WTC11 (cell line): Measurements from ENCODE around the gene KCND3. TPM values are rescaled to one million over a fixed set of nuclear protein-coding genes. Genes with fewer than 3 reads are reported as not detected.
A peak's percentile ranks its signal among the peaks of the same experiment; 100 is the strongest.

ENCODE experiments used
- CREB1 ChIP-seq: sonication (generic); formaldehyde crosslinking; IDR thresholded peaks from 2 replicates; pipeline ENCODE4 v1.8.0; 2023; ENCODE audit warnings: mild to moderate bottlenecking, missing genetic modification reagents
- CTCF ChIP-seq: fragments of 200-600 bp; IDR thresholded peaks from 2 replicates; pipeline ENCODE4 v1.8.0; 2022; ENCODE audit warnings: antibody characterized with exemption
- E2F5 ChIP-seq: sonication (generic); formaldehyde crosslinking; IDR thresholded peaks from 2 replicates; pipeline ENCODE4 v1.8.1; 2022; ENCODE audit warnings: mild to moderate bottlenecking, moderate library complexity, missing genetic modification reagents
- ERG ChIP-seq: fragments of 250-450 bp; sonication (Bioruptor Pico); IDR thresholded peaks from 2 replicates; pipeline ENCODE4 v1.8.0; 2021; ENCODE audit warnings: mild to moderate bottlenecking
- ESRRA ChIP-seq: sonication (generic); formaldehyde crosslinking; IDR thresholded peaks from 2 replicates; pipeline ENCODE4 v1.8.1; 2022; ENCODE audit warnings: mild to moderate bottlenecking, missing genetic modification reagents, borderline replicate concordance
- ETV6 ChIP-seq: sonication (generic); formaldehyde crosslinking; IDR thresholded peaks from 2 replicates; pipeline ENCODE4 v1.8.1; 2022; ENCODE audit warnings: mild to moderate bottlenecking, missing genetic modification reagents
- JAZF1 ChIP-seq: fragments of 250-450 bp; sonication (Bioruptor Pico); IDR thresholded peaks from 2 replicates; pipeline ENCODE4 v1.9.0; 2021; ENCODE audit warnings: moderate library complexity, mild to moderate bottlenecking, inconsistent platforms
- JUN ChIP-seq: sonication (generic); formaldehyde crosslinking; IDR thresholded peaks from 2 replicates; pipeline ENCODE4 v1.8.0; 2023; ENCODE audit warnings: mild to moderate bottlenecking, missing genetic modification reagents
- KAT7 ChIP-seq: sonication (generic); formaldehyde crosslinking; IDR thresholded peaks from 2 replicates; pipeline ENCODE4 v1.8.1; 2023; ENCODE audit warnings: missing genetic modification reagents, mild to moderate bottlenecking, borderline replicate concordance
- NFE2L1 ChIP-seq: sonication (generic); formaldehyde crosslinking; IDR thresholded peaks from 2 replicates; pipeline ENCODE4 v1.8.1; 2023; ENCODE audit warnings: missing genetic modification reagents
- PRDM15 ChIP-seq: sonication (generic); formaldehyde crosslinking; IDR thresholded peaks from 2 replicates; pipeline ENCODE4 v1.8.0; 2022; ENCODE audit warnings: missing genetic modification reagents
- PRRX2 ChIP-seq: fragments of 250-450 bp; sonication (Bioruptor Pico); IDR thresholded peaks from 2 replicates; pipeline ENCODE4 v1.8.0; 2021; ENCODE audit warnings: mild to moderate bottlenecking
- SMAD3 ChIP-seq: sonication (generic); formaldehyde crosslinking; IDR thresholded peaks from 2 replicates; pipeline ENCODE4 v1.8.0; 2022; ENCODE audit warnings: missing genetic modification reagents, mild to moderate bottlenecking, borderline replicate concordance
- SP1 ChIP-seq: sonication (generic); formaldehyde crosslinking; conservative IDR thresholded peaks from 2 replicates; pipeline ENCODE4 v1.8.1; 2022; ENCODE audit warnings: missing genetic modification reagents
- TEAD1 ChIP-seq: sonication (generic); formaldehyde crosslinking; IDR thresholded peaks from 2 replicates; pipeline ENCODE4 v1.8.0; 2022; ENCODE audit warnings: mild to moderate bottlenecking, missing genetic modification reagents
- USF1 ChIP-seq: sonication (generic); formaldehyde crosslinking; IDR thresholded peaks from 2 replicates; pipeline ENCODE4 v1.8.0; 2022; ENCODE audit warnings: mild to moderate bottlenecking, missing genetic modification reagents
- ZBTB43 ChIP-seq: sonication (generic); formaldehyde crosslinking; IDR thresholded peaks from 2 replicates; pipeline ENCODE4 v1.8.1; 2023; ENCODE audit warnings: mild to moderate bottlenecking, missing genetic modification reagents
- ZMAT4 ChIP-seq: fragments of 250-450 bp; sonication (Bioruptor Pico); IDR thresholded peaks from 2 replicates; pipeline ENCODE4 v1.9.0; 2021; ENCODE audit warnings: mild to moderate bottlenecking
- ZNF138 ChIP-seq: sonication (generic); formaldehyde crosslinking; conservative IDR thresholded peaks from 2 replicates; pipeline ENCODE4 v1.8.1; 2022; ENCODE audit warnings: mild to moderate bottlenecking, moderate library complexity, missing genetic modification reagents
- ZNF263 ChIP-seq: sonication (generic); formaldehyde crosslinking; IDR thresholded peaks from 2 replicates; pipeline ENCODE4 v1.8.1; 2022; ENCODE audit warnings: low read depth, mild to moderate bottlenecking, moderate library complexity, missing genetic modification reagents
- ZNF281 ChIP-seq: sonication (generic); formaldehyde crosslinking; IDR thresholded peaks from 2 replicates; pipeline ENCODE4 v1.8.0; 2023; ENCODE audit warnings: mild to moderate bottlenecking, missing genetic modification reagents
- ZNF317 ChIP-seq: sonication (generic); formaldehyde crosslinking; IDR thresholded peaks from 2 replicates; pipeline ENCODE4 v1.8.1; 2023; ENCODE audit warnings: low read depth, mild to moderate bottlenecking, moderate library complexity, missing genetic modification reagents, borderline replicate concordance
- ZNF425 ChIP-seq: fragments of 250-450 bp; sonication (Bioruptor Pico); conservative IDR thresholded peaks from 2 replicates; pipeline ENCODE4 v1.9.0; 2021; ENCODE audit warnings: mild to moderate bottlenecking
- total RNA-seq: library from RNA; stranded (reverse); gene quantifications from 3 replicates; pipeline ENCODE4 v1.2.3, GENCODE V29; 2021

The KCND3 gene
- total RNA-seq, 1 experiment from 2014 or later = 0.35 TPM

GRCh38 chr1:111747282-111747734, 242.2 kb downstream of the KCND3 start (continued):
- no peak for TF ChIP-seq SP1 (CRISPR knock-in tag)
- TF ChIP-seq ZNF317 (CRISPR knock-in tag) = no peak
- no peak for TF ChIP-seq ZNF138 (CRISPR knock-in tag)
- no peak for TF ChIP-seq JAZF1
- no peak for TF ChIP-seq SMAD3 (CRISPR knock-in tag)
- no peak for TF ChIP-seq ESRRA (CRISPR knock-in tag)
- no peak for TF ChIP-seq ZMAT4 (CRISPR knock-in tag)
- TF ChIP-seq NFE2L1 = no peak
- no peak for TF ChIP-seq ZBTB43 (CRISPR knock-in tag)
- TF ChIP-seq PRDM15 (CRISPR knock-in tag) = no peak; the same call in 1 of the 2 replicates
- TF ChIP-seq KAT7 (CRISPR knock-in tag) = no peak
- TF ChIP-seq ERG (CRISPR knock-in tag) = peak; percentile 76; the same call in 1 of the 2 replicates
- TF ChIP-seq USF1 (CRISPR knock-in tag) = no peak
- TF ChIP-seq ZNF425 (CRISPR knock-in tag) = no peak
- no peak for TF ChIP-seq ZNF263 (CRISPR knock-in tag)
- 0 out of 2 replicates have a peak, but pooled peaks have one; percentile 53 for TF ChIP-seq PRRX2
- TF ChIP-seq TEAD1 (CRISPR knock-in tag) = no peak
- no peak for TF ChIP-seq E2F5 (CRISPR knock-in tag)
- TF ChIP-seq CREB1 (CRISPR knock-in tag) = no peak
- TF ChIP-seq ZNF281 (CRISPR knock-in tag) = no peak
- TF ChIP-seq ETV6 = peak; percentile 41; the same call in 1 of the 2 replicates
- no peak for TF ChIP-seq JUN
- TF ChIP-seq CTCF = peak; percentile 72
